Left cardiac atrium (tissue), 4 donors: ENCODE measurements around the gene C1QB. TPM values are rescaled to one million over a fixed set of nuclear protein-coding genes. Genes with fewer than 3 reads are reported as not detected.

Experiments used
- ATAC-seq, 2 donors: fragments of 200-7000 bp; cut with Tn5 transposase; one replicate each; pipeline ENCODE4 v1.9.1; 2020; ENCODE audit warnings: mild to moderate bottlenecking in 2 of 2, moderate library complexity in 2 of 2
- DNase-seq: peaks from one replicate; pipeline ENCODE4 v3.0.0-alpha.2; 2020
- intact Hi-C, 2 donors: fragments of 100-400 bp; cut with DNase I; formaldehyde crosslinking; loops; one replicate each; pipeline versions ENCODE4 v1.14.1 to v1.15.1; 2022 to 2023
- microRNA-seq, 2 donors: library from miRNA; unstranded; fragments of <30 nt; microRNA quantifications; one replicate each; pipeline ENCODE4 v1.2.0, GENCODE V29; 2020
- total RNA-seq, 2 donors: library from RNA; stranded (reverse); fragmentation: NEBNext Ultra II Directional; extraction: Animal tissue kit (Norgen Biotek cat#: 25700); gene quantifications; one replicate each; pipeline ENCODE4 v1.2.1, GENCODE V29; 2021
- donor health status: DM: no; HTN: yes; CAD: no.
- donor health status: DM: no; HTN: yes; CAD: no; lungs with severe emphysema.
- donor health status: DM: yes; HTN: yes; CAD: no.
- donor health status: Dilated cardiomyopathy.

The C1QB gene
- total RNA-seq, 2 donors from 2014 or later: 133 to 356 TPM

DNA sequence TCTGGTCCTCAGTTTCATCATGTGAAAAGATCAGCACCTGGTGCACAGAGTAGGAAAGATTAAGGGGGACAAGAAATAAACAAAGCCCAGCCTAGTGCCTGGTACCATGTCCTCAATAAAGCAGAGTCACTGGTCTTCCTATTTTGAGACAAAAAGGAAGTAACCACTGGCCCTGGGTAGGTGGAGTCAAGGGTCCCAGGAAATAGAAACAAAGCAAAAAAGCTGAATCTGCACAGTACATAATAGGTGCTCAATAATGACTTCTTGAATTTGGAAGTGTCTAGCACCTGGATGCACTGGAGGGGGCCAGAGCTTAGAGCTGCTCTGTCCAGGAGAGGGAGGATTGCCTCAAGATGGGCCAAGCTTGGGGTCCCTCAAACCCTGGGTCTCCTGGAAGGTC is 55.7 kb downstream of the C1QB start:
- DNase-seq: no peak
- ATAC-seq: no peak
- intact Hi-C loops: loop anchor here in 1 of 2 donors (10.0 kb wide), 2 partner anchors 176 to 216 kb away; no protein-coding TSS in a partner anchor

- DNase-seq: no peak
- ATAC-seq: no peak
- intact Hi-C loops: loop anchor here in 1 of 2 donors (10.0 kb wide), 2 partner anchors 176 to 216 kb away; no protein-coding TSS in a partner anchor
Measured at GRCh38 chr1:22709227-22709626, 56.2 kb downstream of the C1QB start.

- intact Hi-C loops: loop anchor here in 1 of 2 donors (10.0 kb wide), 2 partner anchors 175 to 215 kb away; no protein-coding TSS in a partner anchor
- DNase-seq (peak; percentile 72), ATAC-seq (peak; percentile 35 to 50)
Measured at GRCh38 chr1:22709891-22710700, 57.1 kb downstream of the C1QB start.

- ATAC-seq (peak; percentile 34 to 63), DNase-seq (peak; percentile 65)
- intact Hi-C loops: no loop called here
Measured at GRCh38 chr1:22710701-22711049, 57.6 kb downstream of the C1QB start, which contains the start of gene EPHB2. EPHB2 (plus strand) TSS chr1:22710839; CDS start chr1:22710983, 144 bp downstream.

DNA sequence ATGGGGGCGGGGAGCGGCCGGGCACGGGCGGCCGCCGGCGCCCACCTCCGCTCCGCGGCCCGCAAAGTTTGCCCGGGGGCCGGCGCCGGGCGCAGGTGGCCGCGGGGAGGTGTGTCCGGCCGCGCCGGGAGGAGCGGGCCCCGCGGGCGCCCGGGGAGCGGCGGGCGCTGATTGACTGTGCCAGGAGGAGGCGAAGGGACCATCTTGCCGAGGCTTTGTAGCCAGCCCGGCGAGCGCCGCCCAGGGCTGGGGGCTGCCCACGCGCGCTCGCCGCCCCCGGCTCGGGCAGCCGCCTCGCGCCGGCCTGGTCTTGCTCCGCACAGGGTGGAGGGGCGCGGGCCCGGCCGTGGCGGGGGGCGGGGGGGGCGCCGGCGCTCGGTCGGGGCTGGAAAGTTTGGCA is 58.0 kb downstream of the C1QB start:
- ATAC-seq (peak; percentile 7 to 13), DNase-seq (no peak)
- intact Hi-C loops: no loop called here

Small RNA genes lying within 50 kb of the gene (microRNA-seq; reads per million reads assigned to microRNA genes)
- 0 reads per million in 2 donors for gene MIR6127

Other genes starting within 250 kb of the C1QB start
- 10 to 100 TPM; 11.1 to 13.5 TPM for gene ZBTB40, start 201.4 kb upstream of the C1QB start, total RNA-seq
- not detected for gene EPHA8, start 89.7 kb upstream of the C1QB start, total RNA-seq
- 100 to 1,000 TPM in 1 of 2 donors, 10 to 100 TPM in 1; 95.9 to 254 TPM for gene C1QA, start 16.6 kb upstream of the C1QB start, total RNA-seq
- 100 to 1,000 TPM; 121 to 292 TPM for gene C1QC, start 9.6 kb upstream of the C1QB start, total RNA-seq
- 1 to 10 TPM; 2.9 to 4.3 TPM for gene EPHB2, start 57.6 kb downstream of the C1QB start, total RNA-seq